Kidney epithelial cell (primary cell): ENCODE data around the gene EHD3. TPM values are rescaled to one million over a fixed set of nuclear protein-coding genes. Genes with fewer than 3 reads are reported as not detected.

Source experiments
- DNase-seq: peaks from one replicate; pipeline ENCODE4 v3.0.0-alpha.2; 2010; ENCODE audit warnings: low read depth
- H3K27me3 ChIP-seq: 2 replicates; pipeline ENCODE4 v1.6.0; 2011; ENCODE audit warnings: low read length; ENCODE audit not compliant: control insufficient read depth, insufficient read depth
- H3K36me3 ChIP-seq: 2 replicates; pipeline ENCODE4 v1.5.1; 2011; ENCODE audit warnings: low read length; ENCODE audit not compliant: control insufficient read depth, insufficient read depth
- H3K4me3 ChIP-seq: 2 replicates; pipeline ENCODE4 v1.5.1; 2011; ENCODE audit warnings: low read depth, mild to moderate bottlenecking, control low read depth, low read length
- total RNA-seq: library from RNA; depleted of rRNA; stranded (reverse); fragments of >200 nt; gene quantifications from 2 replicates; pipeline ENCODE4 v1.2.3, GENCODE V29; 2015
- TF ChIP-seq, protein P1 (sequence below): IDR thresholded peaks from 2 replicates; pipeline ENCODE4 v1.5.1; 2011; ENCODE audit warnings: mild to moderate bottlenecking, moderate library complexity, low read length, control low read depth, inconsistent platforms; ENCODE audit not compliant: insufficient read depth, poor library complexity, severe bottlenecking

Gene EHD3
- total RNA-seq, 1 donor from 2014 or later, result 11.4 TPM

DNA sequence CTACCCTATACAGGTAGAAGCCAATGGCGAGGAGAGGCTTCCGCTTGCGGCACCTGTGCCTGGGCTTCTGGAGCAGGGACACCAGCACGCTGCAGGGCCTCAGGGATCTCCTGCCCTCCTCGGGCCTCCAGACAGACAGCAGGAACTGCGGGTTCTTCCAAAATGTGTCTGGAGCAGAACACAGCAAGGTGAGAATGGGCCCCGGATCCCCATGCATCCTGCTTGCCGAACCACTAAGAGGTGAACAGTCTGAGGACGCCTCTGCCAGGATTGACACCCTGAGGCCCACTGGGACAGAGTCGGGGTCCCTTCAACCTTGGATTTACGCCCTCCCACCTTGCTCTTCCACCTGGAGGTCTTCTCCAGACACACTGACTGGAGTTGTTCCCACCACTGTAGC, 42.0 kb upstream of the EHD3 start:
- no peaks in the 10 kb centered on the region for H3K36me3 ChIP-seq
- TF ChIP-seq, protein P1, sequence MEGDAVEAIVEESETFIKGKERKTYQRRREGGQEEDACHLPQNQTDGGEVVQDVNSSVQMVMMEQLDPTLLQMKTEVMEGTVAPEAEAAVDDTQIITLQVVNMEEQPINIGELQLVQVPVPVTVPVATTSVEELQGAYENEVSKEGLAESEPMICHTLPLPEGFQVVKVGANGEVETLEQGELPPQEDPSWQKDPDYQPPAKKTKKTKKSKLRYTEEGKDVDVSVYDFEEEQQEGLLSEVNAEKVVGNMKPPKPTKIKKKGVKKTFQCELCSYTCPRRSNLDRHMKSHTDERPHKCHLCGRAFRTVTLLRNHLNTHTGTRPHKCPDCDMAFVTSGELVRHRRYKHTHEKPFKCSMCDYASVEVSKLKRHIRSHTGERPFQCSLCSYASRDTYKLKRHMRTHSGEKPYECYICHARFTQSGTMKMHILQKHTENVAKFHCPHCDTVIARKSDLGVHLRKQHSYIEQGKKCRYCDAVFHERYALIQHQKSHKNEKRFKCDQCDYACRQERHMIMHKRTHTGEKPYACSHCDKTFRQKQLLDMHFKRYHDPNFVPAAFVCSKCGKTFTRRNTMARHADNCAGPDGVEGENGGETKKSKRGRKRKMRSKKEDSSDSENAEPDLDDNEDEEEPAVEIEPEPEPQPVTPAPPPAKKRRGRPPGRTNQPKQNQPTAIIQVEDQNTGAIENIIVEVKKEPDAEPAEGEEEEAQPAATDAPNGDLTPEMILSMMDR, result no peak
- H3K4me3 ChIP-seq, result no peak overlapping the region
- no peaks in the 10 kb centered on the region for H3K27me3 ChIP-seq
- no peak for DNase-seq

DNA sequence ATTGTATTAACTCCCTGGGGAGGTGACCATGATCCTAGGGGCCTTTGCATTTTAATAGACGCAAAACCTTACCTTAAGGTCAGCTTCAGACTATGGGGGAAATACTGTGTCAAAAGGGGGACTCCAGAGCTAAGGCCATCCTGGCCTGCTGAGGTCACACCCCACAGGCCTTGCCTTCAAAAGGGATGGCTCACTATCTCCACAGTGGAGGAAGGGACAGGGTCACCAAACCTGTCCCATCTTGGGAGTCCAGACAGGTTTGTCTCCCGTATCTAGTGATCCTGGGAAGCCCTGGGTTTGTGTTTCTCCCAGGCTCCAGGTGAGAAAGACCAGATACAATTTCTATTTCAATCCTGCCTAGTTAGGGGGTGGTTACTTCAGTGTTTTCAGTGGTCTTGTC, 41.6 kb upstream of the EHD3 start:
- TF ChIP-seq, protein P1, result no peak
- H3K4me3 ChIP-seq, result no peak overlapping the region
- no peak for DNase-seq
- H3K36me3 ChIP-seq, result no peaks in the 10 kb centered on the region
- no peaks in the 10 kb centered on the region for H3K27me3 ChIP-seq

DNA sequence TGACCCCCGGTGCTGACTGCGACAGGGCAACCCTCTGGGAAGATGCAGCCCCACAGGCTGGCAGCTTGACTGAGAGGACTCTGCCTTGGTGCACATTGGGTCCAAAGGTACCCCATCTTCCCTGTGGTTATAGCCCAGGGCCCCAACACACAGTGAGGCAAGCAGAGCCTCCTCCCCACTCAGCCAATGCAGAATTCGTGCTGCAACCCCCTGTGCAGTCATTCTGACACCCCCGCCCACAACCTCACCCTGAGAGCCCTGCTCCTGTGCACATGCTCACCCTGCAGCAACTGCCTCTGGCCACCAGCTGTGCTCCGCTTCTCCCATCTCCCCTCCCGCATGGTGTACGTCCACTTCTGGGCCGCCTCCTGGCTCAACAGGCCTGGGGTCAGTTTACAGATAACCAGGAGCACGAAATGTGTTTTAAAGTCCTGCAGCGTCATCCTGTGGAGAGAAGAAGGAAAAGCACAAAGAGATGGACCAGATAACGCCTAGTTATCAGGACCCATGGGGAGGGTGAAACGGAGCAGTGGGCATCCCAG, 41.0 kb upstream of the EHD3 start:
- DNase-seq, result no peak
- no peaks in the 10 kb centered on the region for H3K36me3 ChIP-seq
- TF ChIP-seq, protein P1, result no peak
- H3K4me3 ChIP-seq, result no peak overlapping the region
- no peaks in the 10 kb centered on the region for H3K27me3 ChIP-seq

DNA sequence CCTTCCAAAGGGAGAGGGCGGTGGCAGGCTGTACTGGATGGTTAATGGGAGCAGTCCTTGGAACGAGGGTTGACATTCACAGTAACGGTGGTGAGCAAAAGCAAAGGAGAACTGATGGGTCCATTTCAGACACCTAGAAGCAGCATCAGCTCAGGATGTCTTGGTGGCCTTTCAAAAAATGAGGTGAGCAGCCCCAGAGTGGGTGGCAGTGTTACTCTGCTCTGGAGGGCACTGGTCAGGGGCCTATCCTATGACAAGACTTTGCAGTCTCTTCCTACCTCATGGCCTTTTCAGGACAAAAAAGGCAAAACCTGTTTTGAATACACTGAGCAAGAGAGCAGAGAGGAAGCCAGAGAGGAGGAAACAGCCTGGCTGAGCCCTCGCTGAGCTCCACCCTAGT, 40.1 kb upstream of the EHD3 start:
- no peak for DNase-seq
- no peak overlapping the region for H3K4me3 ChIP-seq
- TF ChIP-seq, protein P1, result no peak
- H3K27me3 ChIP-seq, result no peaks in the 10 kb centered on the region
- H3K36me3 ChIP-seq, result no peaks in the 10 kb centered on the region

DNA sequence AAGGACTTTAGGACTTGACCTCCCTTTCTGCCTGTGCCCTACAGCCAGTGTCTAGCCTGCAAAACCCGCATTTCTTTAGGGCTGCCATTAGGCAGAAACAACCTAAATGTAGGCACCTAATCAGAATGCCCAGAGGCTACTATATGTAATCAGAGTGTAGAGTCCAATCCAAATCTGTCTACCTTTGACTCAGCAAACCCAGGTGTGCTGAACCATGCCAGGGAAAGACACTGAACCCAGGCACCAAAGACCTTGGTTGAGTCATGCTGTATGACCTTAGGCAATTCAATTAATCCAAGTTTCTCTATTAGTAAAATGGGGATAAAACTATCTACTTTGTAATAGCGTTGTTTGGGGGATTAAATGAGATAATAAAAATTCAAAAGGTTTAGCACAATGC, 37.3 kb upstream of the EHD3 start:
- TF ChIP-seq, protein P1, result no peak
- Histone ChIP-seq H3K4me3 (no peak overlapping the region), H3K27me3 (no peaks in the 10 kb centered on the region), H3K36me3 (no peaks in the 10 kb centered on the region)
- DNase-seq, result no peak

DNA sequence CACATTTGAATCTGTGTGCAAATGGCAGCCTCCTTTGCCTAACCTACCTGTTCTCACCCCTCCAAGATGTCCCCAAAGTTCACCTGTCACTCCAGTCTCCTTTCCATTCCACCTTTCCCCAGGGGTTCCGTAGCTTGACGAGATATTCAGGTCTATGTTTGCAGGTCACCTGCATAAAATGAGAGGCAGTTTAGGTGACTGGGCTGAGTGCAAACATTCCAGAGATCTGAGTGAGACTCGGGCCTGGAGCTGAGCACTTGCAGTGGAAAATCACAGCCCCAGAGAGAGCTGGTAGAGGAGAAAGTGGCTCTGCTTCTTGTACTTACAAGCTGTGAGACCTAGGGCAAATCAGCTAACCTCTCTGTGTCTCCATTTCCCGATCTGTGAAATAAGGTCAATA, 36.8 kb upstream of the EHD3 start:
- H3K36me3 ChIP-seq, result no peaks in the 10 kb centered on the region

More for the DNA sequence above, 36.8 kb upstream of the EHD3 start:
- Histone ChIP-seq H3K27me3 (no peaks in the 10 kb centered on the region), H3K4me3 (no peak overlapping the region)
- TF ChIP-seq, protein P1, result no peak
- no peak for DNase-seq
